K562 (cell line): ENCODE measurements around the gene LY6G6D. TPM values are rescaled to one million over a fixed set of nuclear protein-coding genes. Genes with fewer than 3 reads are reported as not detected.

Experiments
- CEBPG ChIP-seq, 3 experiments: fragments of 200-800 bp in 1 of 3; sonication (Bioruptor generic) in 1 of 3; sonication (generic) in 1 of 3; formaldehyde crosslinking in 1 of 3; IDR thresholded peaks in 2 of 3; conservative IDR thresholded peaks in 1 of 3; 2 replicates each; pipeline versions ENCODE4 v1.6.1 to v1.8.0; 2016 to 2022; ENCODE audit warnings: missing compliant biosample characterization in 2 of 3, missing genetic modification characterization in 2 of 3, mild to moderate bottlenecking in 1 of 3, missing genetic modification reagents in 1 of 3
- CHAMP1 ChIP-seq: fragments of 450-650 bp; IDR thresholded peaks from 2 replicates; pipeline ENCODE4 v1.6.1; 2016; ENCODE audit warnings: mild to moderate bottlenecking
- CHD7 ChIP-seq: fragments of 200-600 bp; sonication (generic); IDR thresholded peaks from one replicate; pipeline ENCODE4 v1.6.1; 2012; ENCODE audit warnings: mild to moderate bottlenecking, low read depth, low read length, inconsistent platforms
- SAP30 ChIP-seq: fragments of 200-600 bp; sonication (generic); IDR thresholded peaks from 2 replicates; pipeline ENCODE4 v1.6.1; 2012; ENCODE audit warnings: borderline replicate concordance, low read depth, mild to moderate bottlenecking, moderate library complexity, low read length, control low read depth, inconsistent platforms; ENCODE audit not compliant: insufficient read depth, poor library complexity, severe bottlenecking
- TCF15 ChIP-seq: fragments of 250-450 bp; sonication (Bioruptor Pico); IDR thresholded peaks from 2 replicates; pipeline ENCODE4 v1.8.0; 2022; ENCODE audit warnings: moderate library complexity, mild to moderate bottlenecking, inconsistent platforms
- TFE3 ChIP-seq: fragments of 450-650 bp; formaldehyde crosslinking; IDR thresholded peaks from 2 replicates; pipeline ENCODE4 v1.4.0; 2020; ENCODE audit warnings: mild to moderate bottlenecking, mixed read lengths
- polyA plus RNA-seq, 8 experiments: library from polyadenylated mRNA; depleted of rRNA in 4 of 8; stranded (reverse) in 5 of 8; unstranded in 3 of 8; fragments of >200 nt; fragmentation: Nextera tagmentation in 2 of 8; fragmentation: Illumina TruSeq in 1 of 8; extraction: Ambion mirVana in 2 of 8; extraction: Trizol in 1 of 8; gene quantifications; 2 replicates each; pipeline versions ENCODE4 v1.2.1 to v1.2.3, GENCODE V29; 2011 to 2014; ENCODE audit warnings: inconsistent platforms in 1 of 8, missing spikeins in 1 of 8
- total RNA-seq, 7 experiments: library from RNA; depleted of rRNA in 6 of 7; stranded (reverse); fragments of >200 nt in 6 of 7; fragmentation: Illumina TruSeq in 2 of 7; extraction: Trizol in 2 of 7; gene quantifications; 2 replicates each; pipeline versions ENCODE4 v1.2.1 to v1.2.3, GENCODE V29; 2011 to 2021; ENCODE audit warnings: low replicate concordance in 1 of 7

The LY6G6D gene
- total and polyA plus RNA-seq, 9 of the 15 experiments (the other 6 are each of a cell fraction or from before 2014, with no cell fraction given): 0.30 to 0.38 TPM; not detected in 7

GRCh38 chr6:31737991-31738979 is 23.1 kb downstream of the LY6G6D start (continued):
- peak; percentile 50 for TF ChIP-seq CEBPG (CRISPR knock-in tag; IDR thresholded peaks at IDR 0.05)
- peak in 1 of 2 experiments; percentile 55; a peak in 2 of 4 replicates for TF ChIP-seq CEBPG (tag; conservative IDR thresholded peaks at IDR 0.05 in 1 of 2, IDR thresholded peaks at IDR 0.05 in 1 of 2)
- no peak for TF ChIP-seq CHD7
- 0 out of 2 replicates have a peak, but pooled peaks have one; percentile 2 for TF ChIP-seq TFE3 (CRISPR knock-in tag)
- peak; percentile 76; the same call in 1 of the 2 replicates for TF ChIP-seq TCF15 (CRISPR knock-in tag)
- TF ChIP-seq SAP30: no peak
- no peak for TF ChIP-seq CHAMP1
